ENCODE results near the gene S100A8. TPM values are rescaled to one million over a fixed set of nuclear protein-coding genes. Genes with fewer than 3 reads are reported as not detected.

The S100A8 gene
- total RNA-seq, 4 donors from 2014 or later: 2.8 to 35.6 (median 6.2) TPM; not detected in 1

DNA sequence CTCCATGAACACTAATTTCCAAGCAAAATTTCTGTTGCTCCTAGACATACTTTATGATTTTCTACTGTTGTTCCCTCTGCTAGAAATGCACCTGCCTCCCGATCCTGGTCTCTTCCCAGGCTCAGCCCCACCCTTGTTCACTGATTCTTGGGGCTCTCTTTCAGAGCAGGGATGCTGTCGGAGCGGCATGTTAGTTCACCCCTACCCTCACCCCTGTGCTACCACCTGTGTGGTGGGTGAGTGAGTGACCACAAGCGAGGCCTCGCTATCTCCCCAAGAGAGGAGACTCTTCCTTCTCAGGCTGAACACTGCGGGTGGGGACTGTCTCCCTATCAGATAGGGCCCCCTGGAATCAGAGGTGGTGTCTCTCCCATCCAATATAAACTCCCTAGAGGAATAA is 4.9 kb upstream of the S100A8 start:
- Histone ChIP-seq H3K27ac (no peak overlapping the region), H3K9me3 (no peaks in the 10 kb centered on the region), H3K4me1 (no peaks in the 10 kb centered on the region), H3K36me3 (no peaks in the 10 kb centered on the region), H3K27me3 (no peaks in the 10 kb centered on the region), H3K4me3 (replicated peaks in 1 of 3) (no peak overlapping the region)
- intact Hi-C loops (cut with DNase I): no loop called here
- 84 to 87% methylated on average over 6 of the region's 6 CpGs for WGBS, 2 donors
- DNase-seq: no peak
- TF ChIP-seq, protein P1, sequence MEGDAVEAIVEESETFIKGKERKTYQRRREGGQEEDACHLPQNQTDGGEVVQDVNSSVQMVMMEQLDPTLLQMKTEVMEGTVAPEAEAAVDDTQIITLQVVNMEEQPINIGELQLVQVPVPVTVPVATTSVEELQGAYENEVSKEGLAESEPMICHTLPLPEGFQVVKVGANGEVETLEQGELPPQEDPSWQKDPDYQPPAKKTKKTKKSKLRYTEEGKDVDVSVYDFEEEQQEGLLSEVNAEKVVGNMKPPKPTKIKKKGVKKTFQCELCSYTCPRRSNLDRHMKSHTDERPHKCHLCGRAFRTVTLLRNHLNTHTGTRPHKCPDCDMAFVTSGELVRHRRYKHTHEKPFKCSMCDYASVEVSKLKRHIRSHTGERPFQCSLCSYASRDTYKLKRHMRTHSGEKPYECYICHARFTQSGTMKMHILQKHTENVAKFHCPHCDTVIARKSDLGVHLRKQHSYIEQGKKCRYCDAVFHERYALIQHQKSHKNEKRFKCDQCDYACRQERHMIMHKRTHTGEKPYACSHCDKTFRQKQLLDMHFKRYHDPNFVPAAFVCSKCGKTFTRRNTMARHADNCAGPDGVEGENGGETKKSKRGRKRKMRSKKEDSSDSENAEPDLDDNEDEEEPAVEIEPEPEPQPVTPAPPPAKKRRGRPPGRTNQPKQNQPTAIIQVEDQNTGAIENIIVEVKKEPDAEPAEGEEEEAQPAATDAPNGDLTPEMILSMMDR (IDR thresholded peaks at IDR 0.05): no peak
- TF ChIP-seq POLR2A (IDR thresholded peaks at IDR 0.05): no peak

DNA sequence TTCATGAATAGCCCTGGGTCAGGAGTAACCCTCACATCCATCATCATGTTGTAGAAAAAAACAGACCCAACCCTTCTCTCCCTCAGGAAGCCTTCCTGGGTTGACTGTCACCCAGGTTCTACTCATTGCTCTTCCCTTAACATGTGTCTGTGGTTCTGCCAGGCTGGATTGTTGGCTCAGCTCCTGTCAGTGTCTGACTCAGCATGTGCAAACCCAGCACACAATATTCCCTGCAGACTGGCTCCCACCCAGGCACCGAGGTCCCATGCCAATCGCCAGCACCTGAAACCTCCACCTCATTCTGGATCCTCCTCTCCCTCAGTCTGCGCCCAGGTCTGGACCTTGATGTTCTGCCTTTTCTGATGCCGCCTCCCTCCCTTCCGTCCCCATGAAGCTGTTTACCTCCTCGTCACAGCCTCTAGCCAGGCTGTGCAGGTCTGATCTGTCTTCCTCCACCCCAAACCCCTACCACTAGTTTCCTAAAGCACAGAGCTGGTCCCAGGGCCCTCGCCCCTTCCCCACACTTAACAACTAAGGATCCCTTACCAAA is 4.3 kb upstream of the S100A8 start:
- no peak overlapping the region for H3K27ac ChIP-seq
- no peak for TF ChIP-seq POLR2A (IDR thresholded peaks at IDR 0.05)
- TF ChIP-seq, protein P1 (IDR thresholded peaks at IDR 0.05): no peak
- no peaks in the 10 kb centered on the region for H3K36me3 ChIP-seq
- intact Hi-C loops (cut with DNase I): no loop called here
- H3K27me3 ChIP-seq: no peaks in the 10 kb centered on the region
- H3K4me3 ChIP-seq (replicated peaks in 1 of 3): no peak overlapping the region
- H3K9me3 ChIP-seq: no peaks in the 10 kb centered on the region
- no peak for DNase-seq
- 73 to 76% methylated on average over 7 of the region's 7 CpGs for WGBS, 2 donors
- H3K4me1 ChIP-seq: no peaks in the 10 kb centered on the region

DNA sequence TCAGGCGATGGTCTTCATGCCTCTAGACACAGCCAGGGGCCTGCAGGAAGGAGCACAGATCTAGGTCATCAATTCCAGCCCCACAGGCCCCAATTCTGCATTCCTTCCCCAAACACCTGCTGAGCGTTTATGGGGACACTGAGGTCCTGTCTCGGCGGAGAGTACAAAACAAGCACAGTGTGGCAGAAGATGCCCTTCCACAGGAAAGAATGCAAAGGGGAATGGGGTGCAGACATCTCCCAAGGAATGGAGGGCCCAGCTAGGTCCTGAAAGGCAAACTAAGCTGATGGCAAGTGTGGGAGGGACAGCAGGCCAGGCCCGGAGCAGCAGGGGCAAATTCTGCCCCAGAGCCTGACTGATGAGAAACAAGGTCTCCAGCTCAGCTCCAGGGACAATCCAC is 3.5 kb upstream of the S100A8 start:
- intact Hi-C loops (cut with DNase I): no loop called here

DNA sequence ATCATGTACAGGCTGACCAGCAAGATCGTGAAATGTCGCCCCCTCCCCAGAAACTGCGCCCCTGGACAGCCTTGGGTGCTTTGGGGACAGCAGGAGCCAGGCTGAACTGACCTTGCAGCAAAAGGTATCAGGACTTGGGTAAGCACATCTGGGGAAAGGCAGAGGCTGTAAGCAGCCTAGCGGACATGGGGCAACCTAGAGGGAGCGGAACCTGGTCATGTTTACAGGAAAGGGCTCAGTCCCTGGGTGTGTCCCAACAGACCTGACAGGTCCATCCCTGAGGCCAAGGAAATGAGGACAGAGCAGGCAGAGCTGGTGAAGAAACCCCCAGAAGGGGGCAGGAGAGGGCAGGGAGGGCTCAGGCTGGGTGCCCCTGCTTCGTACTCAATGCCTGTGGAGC is 3.1 kb upstream of the S100A8 start:
- H3K4me3 ChIP-seq (replicated peaks in 1 of 3): no peak overlapping the region
- TF ChIP-seq, protein P1 (IDR thresholded peaks at IDR 0.05): no peak
- no peak for TF ChIP-seq POLR2A (IDR thresholded peaks at IDR 0.05)
- 75 to 96% methylated on average over 4 to 5 of the region's 6 CpGs for WGBS, 2 donors
- H3K27me3 ChIP-seq: no peaks in the 10 kb centered on the region
- no peaks in the 10 kb centered on the region for H3K4me1 ChIP-seq
- H3K9me3 ChIP-seq: no peaks in the 10 kb centered on the region
- no peak for DNase-seq
- intact Hi-C loops (cut with DNase I): no loop called here
- H3K36me3 ChIP-seq: no peaks in the 10 kb centered on the region
- no peak overlapping the region for H3K27ac ChIP-seq

More for the DNA sequence above, 3.5 kb upstream of the S100A8 start:
- no peaks in the 10 kb centered on the region for H3K36me3 ChIP-seq
- DNase-seq: no peak
- no peaks in the 10 kb centered on the region for H3K27me3 ChIP-seq
- no peak overlapping the region for H3K27ac ChIP-seq
- H3K4me3 ChIP-seq (replicated peaks in 1 of 3): no peak overlapping the region
- TF ChIP-seq, protein P1 (IDR thresholded peaks at IDR 0.05): no peak
- no peak for TF ChIP-seq POLR2A (IDR thresholded peaks at IDR 0.05)
- H3K4me1 ChIP-seq: no peaks in the 10 kb centered on the region
- H3K9me3 ChIP-seq: no peaks in the 10 kb centered on the region
- 75 to 80% methylated on average over 2 to 5 of the region's 5 CpGs for WGBS, 2 donors

DNA sequence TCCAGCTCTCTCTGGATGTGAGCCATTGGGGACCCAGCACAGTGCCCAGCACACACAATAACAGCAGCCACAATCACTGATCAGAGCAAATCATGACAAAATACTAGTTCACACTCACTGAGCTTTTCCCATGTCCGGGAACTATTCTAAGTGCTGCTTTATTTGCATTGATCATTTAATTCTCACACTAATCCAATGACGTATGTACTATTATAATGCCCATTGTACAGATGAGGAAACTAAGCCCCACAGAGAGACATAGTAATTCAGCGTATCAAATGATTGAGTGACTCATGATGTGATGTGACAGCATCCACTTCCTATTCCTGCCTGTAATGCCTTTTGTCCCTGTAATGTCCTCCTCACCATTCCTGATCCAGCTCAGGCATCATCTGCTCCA is 1.9 kb upstream of the S100A8 start:
- intact Hi-C loops (cut with DNase I): no loop called here
- 76 to 86% methylated on average over 3 of the region's 3 CpGs for WGBS, 2 donors
- H3K27me3 ChIP-seq: no peaks in the 10 kb centered on the region
- H3K4me3 ChIP-seq (replicated peaks in 1 of 3): no peak overlapping the region
- H3K27ac ChIP-seq: no peak overlapping the region
- H3K4me1 ChIP-seq: no peaks in the 10 kb centered on the region
- no peak for TF ChIP-seq POLR2A (IDR thresholded peaks at IDR 0.05)
- TF ChIP-seq, protein P1 (IDR thresholded peaks at IDR 0.05): no peak
- no peaks in the 10 kb centered on the region for H3K36me3 ChIP-seq
- H3K9me3 ChIP-seq: no peaks in the 10 kb centered on the region
- no peak for DNase-seq
